ENCODE measurements around the gene SMARCAD1.
"Not testable (repeated sequence)": the region's sequence is repeated elsewhere in the genome, so short reads cannot be mapped to it uniquely, and the experiment has no call there.

- not testable (repeated sequence) for TF ChIP-seq CTCF, POLR2A (IDR thresholded peaks at IDR 0.05)
Observed at GRCh38 chr4:94293981-94294380, 86.3 kb downstream of the SMARCAD1 start.
